Spleen (tissue), 11 donors: Measurements from ENCODE around the gene ST6GALNAC3. TPM values are rescaled to one million over a fixed set of nuclear protein-coding genes. Genes with fewer than 3 reads are reported as not detected.

Source experiments
- DNase-seq: peaks from one replicate; pipeline ENCODE4 v3.0.0-alpha.2; 2020
- H3K27ac ChIP-seq, 8 donors: fragments of 200-600 bp; sonication (generic) in 7 of 8; 1 replicate in 4 of 8; 2 replicates in 4 of 8; pipeline versions ENCODE4 v1.5.0 to v1.8.0; 2016 to 2021; ENCODE audit warnings: inconsistent platforms in 4 of 8, mild to moderate bottlenecking in 4 of 8, moderate library complexity in 1 of 8
- H3K27me3 ChIP-seq, 7 donors: fragments of 200-600 bp; sonication (generic) in 6 of 7; replicated peaks in 1 of 7; 1 replicate in 4 of 7; 2 replicates in 3 of 7; pipeline versions ENCODE4 v1.5.0 to v1.8.0; 2016 to 2021; ENCODE audit warnings: inconsistent platforms in 3 of 7, mild to moderate bottlenecking in 1 of 7
- H3K36me3 ChIP-seq, 6 donors: fragments of 200-600 bp; sonication (generic) in 5 of 6; 1 replicate in 4 of 6; 2 replicates in 2 of 6; pipeline versions ENCODE4 v1.5.0 to v1.8.0; 2016 to 2021; ENCODE audit warnings: inconsistent platforms in 2 of 6
- H3K4me1 ChIP-seq, 6 donors: fragments of 200-600 bp; sonication (generic) in 5 of 6; 1 replicate in 3 of 6; 2 replicates in 3 of 6; pipeline versions ENCODE4 v1.5.0 to v1.8.0; 2016 to 2021; ENCODE audit warnings: inconsistent platforms in 3 of 6
- H3K4me3 ChIP-seq, 8 donors: fragments of 200-600 bp; sonication (generic) in 7 of 8; 1 replicate in 4 of 8; 2 replicates in 4 of 8; pipeline versions ENCODE4 v1.5.0 to v1.8.0; 2016 to 2021; ENCODE audit warnings: inconsistent platforms in 4 of 8, mild to moderate bottlenecking in 4 of 8, moderate library complexity in 2 of 8
- H3K9me3 ChIP-seq, 8 donors: fragments of 200-600 bp; sonication (generic) in 7 of 8; 1 replicate in 4 of 8; 2 replicates in 4 of 8; pipeline versions ENCODE4 v1.5.0 to v1.8.0; 2016 to 2021; ENCODE audit warnings: inconsistent platforms in 4 of 8
- POLR2A ChIP-seq, 3 donors: fragments of 450-650 bp; IDR thresholded peaks; one replicate each; pipeline ENCODE4 v1.5.1; 2017; ENCODE audit warnings: antibody characterized with exemption in 3 of 3, mild to moderate bottlenecking in 1 of 3
- POLR2AphosphoS5 ChIP-seq, 3 donors: sonication (generic); formaldehyde crosslinking; IDR thresholded peaks; one replicate each; pipeline ENCODE4 v1.5.1; 2017; ENCODE audit warnings: antibody characterized with exemption in 3 of 3
- WGBS, 5 donors: extraction: QIAGEN DNeasy Blood & Tissue Kit in 3 of 5; methylation state at CpG; one replicate each; pipeline versions ENCODE4 v1.1.5 to v1.1.7; 2013 to 2018; 5-methylcytosine and 5-hydroxymethylcytosine counted together
- intact Hi-C: fragments of 100-400 bp; cut with DNase I; formaldehyde crosslinking; loops from one replicate; pipeline ENCODE4 v1.15.0; 2023; ENCODE audit warnings: low total_unique reads
- polyA plus RNA-seq, 3 donors: library from polyadenylated mRNA; stranded (reverse); fragments of 200-250 nt; gene quantifications; one replicate each; pipeline ENCODE4 v1.2.1, GENCODE V29; 2013
- total RNA-seq, 7 donors: library from RNA; depleted of rRNA in 3 of 7; stranded (reverse); fragments of >200 nt in 3 of 7; fragmentation: NEBNext Ultra II Directional in 4 of 7; extraction: Animal tissue kit (Norgen Biotek cat#: 25700) in 4 of 7; gene quantifications; one replicate each; pipeline versions ENCODE4 v1.1.0 to v1.2.1, GENCODE V29; 2016 to 2021
- TF ChIP-seq, protein P1 (sequence below), 11 experiments: fragments of 200-600 bp in 7 of 11; fragments of 450-650 bp in 4 of 11; sonication (generic) in 4 of 11; IDR thresholded peaks in 8 of 11; conservative IDR thresholded peaks in 3 of 11; 1 replicate in 7 of 11; 2 replicates in 4 of 11; pipeline versions ENCODE4 v1.4.0 to v1.8.0; 2016 to 2021; ENCODE audit warnings: antibody characterized with exemption in 11 of 11, inconsistent platforms in 4 of 11, mild to moderate bottlenecking in 1 of 11
- donor health status: healthy with polysubstance abuse.
- donor health status: DM: no; HTN: no; CAD: no; lungs with moderate emphysema.
- donor health status: DM: no; HTN: no; CAD: no.
- donor health status: Bipolar disorder and iron deficiency.
- donor health status: healthy.
- donor health status: DM: no; HTN: no; CAD: no.
- donor health status: DM: yes; HTN: yes; CAD: no.

ST6GALNAC3 gene
- total and polyA plus RNA-seq, 10 donors, result 0.93 to 24.7 (median 10.1) TPM

DNA sequence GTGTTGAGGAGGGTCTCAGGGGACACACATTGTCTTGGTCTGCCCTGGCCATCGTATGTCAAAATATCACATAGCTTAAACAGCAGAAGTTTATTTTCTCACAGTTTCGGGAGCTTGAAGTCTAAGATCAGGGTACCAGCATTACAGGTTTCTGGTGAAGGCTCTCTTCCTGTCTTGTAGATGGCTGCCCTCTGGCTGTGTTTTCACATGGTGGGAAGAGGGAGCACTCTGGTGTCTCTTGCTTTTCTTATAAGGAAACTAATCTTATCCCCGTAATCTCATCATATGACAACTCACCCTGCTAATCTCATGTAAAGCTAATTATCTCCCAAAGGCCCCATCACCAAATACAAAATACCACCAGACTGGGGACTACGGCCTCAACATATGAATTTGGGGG is 545.8 kb downstream of the ST6GALNAC3 start:
- 85 to 97% (median 92%) methylated on average over 4 of the region's 4 CpGs for WGBS, 5 donors
- Histone ChIP-seq H3K4me3 (no peak overlapping the region), H3K9me3 (no peaks in the 10 kb centered on the region), H3K36me3 (no peaks in the 10 kb centered on the region), H3K27ac (no peak overlapping the region), H3K4me1 (peaks cover 0 to 9% (median 0%) of the 10 kb centered on the region in 6 donors), H3K27me3 (no peaks in the 10 kb centered on the region)
- no peak for DNase-seq
- TF ChIP-seq POLR2AphosphoS5 (IDR thresholded peaks at IDR 0.05) (no peak), POLR2A (IDR thresholded peaks at IDR 0.05) (no peak)
- TF ChIP-seq, protein P1, sequence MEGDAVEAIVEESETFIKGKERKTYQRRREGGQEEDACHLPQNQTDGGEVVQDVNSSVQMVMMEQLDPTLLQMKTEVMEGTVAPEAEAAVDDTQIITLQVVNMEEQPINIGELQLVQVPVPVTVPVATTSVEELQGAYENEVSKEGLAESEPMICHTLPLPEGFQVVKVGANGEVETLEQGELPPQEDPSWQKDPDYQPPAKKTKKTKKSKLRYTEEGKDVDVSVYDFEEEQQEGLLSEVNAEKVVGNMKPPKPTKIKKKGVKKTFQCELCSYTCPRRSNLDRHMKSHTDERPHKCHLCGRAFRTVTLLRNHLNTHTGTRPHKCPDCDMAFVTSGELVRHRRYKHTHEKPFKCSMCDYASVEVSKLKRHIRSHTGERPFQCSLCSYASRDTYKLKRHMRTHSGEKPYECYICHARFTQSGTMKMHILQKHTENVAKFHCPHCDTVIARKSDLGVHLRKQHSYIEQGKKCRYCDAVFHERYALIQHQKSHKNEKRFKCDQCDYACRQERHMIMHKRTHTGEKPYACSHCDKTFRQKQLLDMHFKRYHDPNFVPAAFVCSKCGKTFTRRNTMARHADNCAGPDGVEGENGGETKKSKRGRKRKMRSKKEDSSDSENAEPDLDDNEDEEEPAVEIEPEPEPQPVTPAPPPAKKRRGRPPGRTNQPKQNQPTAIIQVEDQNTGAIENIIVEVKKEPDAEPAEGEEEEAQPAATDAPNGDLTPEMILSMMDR (IDR thresholded peaks at IDR 0.05 in 8 of 11, conservative IDR thresholded peaks at IDR 0.05 in 3 of 11), result no peak
- intact Hi-C loops, result no loop called here

DNA sequence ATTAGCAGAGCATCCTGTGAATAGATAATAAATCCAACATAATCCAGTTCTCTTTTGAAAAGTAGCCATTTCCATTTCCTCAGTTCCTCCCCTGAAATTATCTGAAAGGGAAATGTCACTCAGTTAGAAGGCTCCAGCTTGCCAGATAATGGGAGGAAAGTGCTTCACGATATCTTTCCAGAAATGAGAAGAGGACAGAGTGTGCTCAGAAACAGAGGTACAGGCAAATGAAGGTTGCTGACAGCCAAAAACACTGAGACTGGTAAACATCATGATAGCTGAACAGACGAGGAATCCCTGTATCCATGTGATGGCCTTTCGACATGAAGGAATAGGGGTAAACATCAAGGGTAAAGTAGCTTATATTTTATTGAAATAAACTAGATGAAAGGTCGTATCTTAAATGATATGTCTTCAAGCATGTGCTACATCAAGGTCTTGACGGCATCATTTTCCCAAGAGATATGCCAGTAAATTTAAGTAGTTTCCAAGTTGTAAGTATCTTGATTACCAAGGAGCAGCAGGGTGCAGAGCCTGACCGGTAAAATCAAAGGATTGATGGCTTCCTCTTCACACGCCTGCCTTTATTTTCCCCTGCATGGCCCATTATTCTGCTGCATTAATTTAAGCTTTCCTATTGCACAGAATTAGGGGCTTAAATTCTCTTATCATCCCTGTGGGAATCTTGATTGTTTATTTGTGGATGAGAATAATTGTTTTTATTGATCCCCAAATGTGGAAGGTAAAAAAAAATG is 548.4 kb downstream of the ST6GALNAC3 start:
- no peak for TF ChIP-seq POLR2A (IDR thresholded peaks at IDR 0.05)
- TF ChIP-seq, protein P1 (IDR thresholded peaks at IDR 0.05 in 8 of 11, conservative IDR thresholded peaks at IDR 0.05 in 3 of 11), result no peak
- 78 to 90% (median 86%) methylated on average over 7 of the region's 7 CpGs for WGBS, 5 donors
- H3K9me3 ChIP-seq, result no peaks in the 10 kb centered on the region
- H3K36me3 ChIP-seq, result no peaks in the 10 kb centered on the region
- intact Hi-C loops, result no loop called here
- H3K4me1 ChIP-seq, result no peaks in the 10 kb centered on the region
- no peak overlapping the region for H3K4me3 ChIP-seq
- no peak for DNase-seq
- H3K27me3 ChIP-seq, result no peaks in the 10 kb centered on the region
- no peak overlapping the region for H3K27ac ChIP-seq

DNA sequence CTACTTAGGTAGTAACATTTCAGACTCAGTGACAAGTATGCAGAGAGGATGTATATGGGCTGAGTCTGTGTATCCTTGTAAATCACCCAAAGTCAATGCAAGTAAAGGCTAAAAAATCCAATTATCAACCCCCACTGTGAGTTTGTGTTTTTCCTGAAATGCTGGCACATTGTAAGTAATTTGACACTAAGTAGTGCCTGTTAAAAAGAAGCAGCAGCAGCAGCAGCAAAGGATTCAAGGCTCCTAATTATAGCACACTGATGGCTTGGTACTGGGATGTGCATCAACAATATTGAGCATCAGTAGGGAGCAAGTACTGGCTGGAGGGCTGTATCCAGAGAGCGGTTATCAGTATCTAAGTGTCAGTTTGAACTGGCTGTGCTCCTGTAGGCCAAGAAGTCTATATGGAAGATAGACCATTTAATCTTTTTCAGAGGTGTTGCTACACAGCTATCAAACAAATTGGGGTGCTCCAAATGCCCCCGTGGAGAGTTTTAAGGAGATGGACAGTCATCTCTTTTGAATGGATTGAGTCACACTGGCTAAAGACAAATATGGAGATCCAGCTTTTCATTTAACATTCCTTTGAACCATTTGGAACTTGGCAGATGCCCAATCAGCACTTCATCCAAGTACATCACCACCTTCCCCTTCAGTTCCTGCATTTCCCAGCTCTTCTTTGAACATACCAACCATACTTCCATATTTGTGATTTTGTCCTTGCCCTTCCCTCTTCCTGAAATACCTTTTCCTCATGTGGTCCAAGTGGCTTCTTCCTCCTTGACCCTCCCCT is 551.5 kb downstream of the ST6GALNAC3 start:
- TF ChIP-seq POLR2AphosphoS5 (IDR thresholded peaks at IDR 0.05), result no peak
- TF ChIP-seq, protein P1 (IDR thresholded peaks at IDR 0.05 in 8 of 11, conservative IDR thresholded peaks at IDR 0.05 in 3 of 11), result no peak
- no peak for TF ChIP-seq POLR2A (IDR thresholded peaks at IDR 0.05)
- no peaks in the 10 kb centered on the region for H3K9me3 ChIP-seq
- no peak overlapping the region for H3K27ac ChIP-seq
- no peaks in the 10 kb centered on the region for H3K4me1 ChIP-seq
- intact Hi-C loops, result no loop called here
- WGBS, 5 donors, result 76 to 83% (median 83%) methylated on average over 2 of the region's 2 CpGs
- no peak overlapping the region for H3K4me3 ChIP-seq
- DNase-seq, result no peak
- H3K27me3 ChIP-seq, result no peaks in the 10 kb centered on the region
- H3K36me3 ChIP-seq, result peaks cover 0 to 10% (median 0%) of the 10 kb centered on the region in 6 donors

DNA sequence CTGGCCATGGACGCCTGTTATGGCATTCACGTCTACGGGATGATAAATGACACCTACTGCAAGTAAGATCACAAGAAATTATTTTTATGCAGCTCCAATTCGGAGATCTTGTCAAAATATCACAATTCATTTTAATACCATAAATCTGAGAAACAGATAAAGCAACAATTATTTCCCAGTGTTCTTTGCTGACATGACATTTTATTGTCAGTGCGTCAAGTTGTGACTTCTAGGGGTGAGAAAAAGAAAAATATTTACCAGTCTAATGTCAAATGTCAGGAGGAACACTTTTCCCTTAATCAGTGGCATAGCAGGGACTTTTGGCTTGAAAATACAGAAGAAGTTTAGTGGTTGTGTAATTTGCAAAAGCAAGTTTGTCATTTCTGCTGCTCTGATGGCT is 553.0 kb downstream of the ST6GALNAC3 start:
- no peaks in the 10 kb centered on the region for H3K9me3 ChIP-seq
- H3K4me3 ChIP-seq, result no peak overlapping the region
- H3K27ac ChIP-seq, result no peak overlapping the region
- no peaks in the 10 kb centered on the region for H3K27me3 ChIP-seq
- H3K36me3 ChIP-seq, result peaks cover 0 to 10% (median 0%) of the 10 kb centered on the region in 6 donors
- TF ChIP-seq POLR2AphosphoS5 (IDR thresholded peaks at IDR 0.05) (no peak), POLR2A (IDR thresholded peaks at IDR 0.05) (no peak)
- TF ChIP-seq, protein P1 (IDR thresholded peaks at IDR 0.05 in 8 of 11, conservative IDR thresholded peaks at IDR 0.05 in 3 of 11), result no peak
- intact Hi-C loops, result no loop called here
- DNase-seq, result no peak
- 87 to 97% (median 92%) methylated on average over 5 of the region's 5 CpGs for WGBS, 5 donors
- no peaks in the 10 kb centered on the region for H3K4me1 ChIP-seq
